C1 segment of cervical spinal cord (tissue), 14 donors: ENCODE data around the gene TXLNG.
"Not testable (repeated sequence)": the region's sequence is repeated elsewhere in the genome, so short reads cannot be mapped to it uniquely, and the experiment has no call there.

ENCODE experiments used
- DNase-seq, 14 donors: peaks; one replicate each; lab custom pipeline; 2025; lab: John Stamatoyannopoulos, UW

The TXLNG gene

GRCh38 chrX:16786139-16786790, at the start of gene TXLNG:
Gene TXLNG (plus strand): TSS chrX:16786466. CDS start chrX:16786488, 22 bp downstream.
- DNase-seq: peak; percentile 75 to 100 (median 98)

- no peak for DNase-seq
Observed at GRCh38 chrX:16737024-16737423, 49.2 kb upstream of the TXLNG start.

GRCh38 chrX:16739574-16739973, 46.7 kb upstream of the TXLNG start:
- no peak for DNase-seq

GRCh38 chrX:16743604-16744325, 42.5 kb upstream of the TXLNG start:
- DNase-seq: no peak

- no peak for DNase-seq
Observed at GRCh38 chrX:16745102-16745501, 41.2 kb upstream of the TXLNG start.

GRCh38 chrX:16745659-16746058, 40.6 kb upstream of the TXLNG start:
- no peak for DNase-seq

- DNase-seq: no peak
Observed at GRCh38 chrX:16748425-16748824, 37.8 kb upstream of the TXLNG start.

GRCh38 chrX:16750136-16750535, 36.1 kb upstream of the TXLNG start:
- no peak for DNase-seq

- DNase-seq: no peak
Observed at GRCh38 chrX:16754019-16754418, 32.2 kb upstream of the TXLNG start.

GRCh38 chrX:16756724-16757123, 29.5 kb upstream of the TXLNG start:
- DNase-seq: no peak

- not testable (repeated sequence) for DNase-seq
Observed at GRCh38 chrX:16761500-16761899, 24.8 kb upstream of the TXLNG start.

GRCh38 chrX:16762579-16762978, 23.7 kb upstream of the TXLNG start:
- DNase-seq: no peak

GRCh38 chrX:16765594-16765993, 20.7 kb upstream of the TXLNG start:
- no peak for DNase-seq

GRCh38 chrX:16770970-16771482, 15.2 kb upstream of the TXLNG start:
- DNase-seq: no peak

- no peak for DNase-seq
Observed at GRCh38 chrX:16771483-16772398, 14.5 kb upstream of the TXLNG start.

- DNase-seq: no peak
Observed at GRCh38 chrX:16772460-16772859, 13.8 kb upstream of the TXLNG start.

GRCh38 chrX:16774746-16775145, 11.5 kb upstream of the TXLNG start:
- DNase-seq: no peak

GRCh38 chrX:16778545-16778944, 7.7 kb upstream of the TXLNG start:
- DNase-seq: no peak

GRCh38 chrX:16778993-16779392, 7.3 kb upstream of the TXLNG start:
- DNase-seq: no peak

GRCh38 chrX:16779815-16780214, 6.5 kb upstream of the TXLNG start:
- DNase-seq: not testable (repeated sequence)

- no peak for DNase-seq
Observed at GRCh38 chrX:16783452-16783851, 2.8 kb upstream of the TXLNG start.

GRCh38 chrX:16784440-16784839, 1.8 kb upstream of the TXLNG start:
- not testable (repeated sequence) for DNase-seq
